ENCODE results near the gene RHOH.
A peak's percentile ranks its signal among the peaks of the same experiment; 100 is the strongest.
"Not testable (repeated sequence)": the region's sequence is repeated elsewhere in the genome, so short reads cannot be mapped to it uniquely, and the experiment has no call there.

RHOH gene, protein sequence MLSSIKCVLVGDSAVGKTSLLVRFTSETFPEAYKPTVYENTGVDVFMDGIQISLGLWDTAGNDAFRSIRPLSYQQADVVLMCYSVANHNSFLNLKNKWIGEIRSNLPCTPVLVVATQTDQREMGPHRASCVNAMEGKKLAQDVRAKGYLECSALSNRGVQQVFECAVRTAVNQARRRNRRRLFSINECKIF

DNA sequence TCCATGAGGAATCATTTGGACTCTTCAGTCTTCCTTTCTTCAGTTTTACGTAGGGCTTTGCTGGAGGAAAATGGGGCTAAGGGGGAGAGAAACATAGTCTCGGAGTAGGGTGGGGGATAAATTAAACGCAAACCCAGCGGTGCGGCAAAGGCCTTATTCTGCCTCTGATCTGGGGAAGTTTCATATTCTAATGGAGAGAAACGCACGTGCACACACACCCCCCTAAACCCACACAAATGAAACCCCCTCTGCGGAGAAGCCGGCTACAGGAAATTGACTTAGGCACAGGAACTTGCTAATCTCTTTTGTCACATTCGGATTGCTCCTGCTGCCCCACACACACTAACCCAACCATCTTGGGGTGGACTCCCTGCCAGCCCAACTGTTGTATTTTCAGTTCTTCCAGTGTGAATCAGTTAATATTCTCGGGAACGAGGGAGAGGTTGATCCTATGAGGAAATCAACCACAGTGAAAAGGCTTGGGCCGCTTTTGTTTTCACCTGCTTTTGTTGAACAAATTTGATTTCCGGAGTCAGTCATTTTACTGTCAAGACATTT is at the start of gene RHOH:
Gene RHOH, plus strand, starts transcription at position 308 of the 558 bp plus-strand sequence. CDS start 46,356 bp downstream, outside the sequence.
- DNase-seq (ENCODE audit: low read depth in 2 of 2), result no peak

GRCh38 chr4:40147490-40147889 is 49.3 kb upstream of the RHOH start:
- not testable (repeated sequence) for DNase-seq (ENCODE audit: low read depth in 2 of 2)

GRCh38 chr4:40149960-40150385 is 46.9 kb upstream of the RHOH start:
- DNase-seq (ENCODE audit: low read depth in 2 of 2), result peak; percentile 30 to 42

- no peak for DNase-seq (ENCODE audit: low read depth in 2 of 2)
Measured at GRCh38 chr4:40150932-40151331, 45.9 kb upstream of the RHOH start.

- DNase-seq (ENCODE audit: low read depth in 2 of 2), result no peak
Measured at GRCh38 chr4:40152637-40153036, 44.2 kb upstream of the RHOH start.

DNA sequence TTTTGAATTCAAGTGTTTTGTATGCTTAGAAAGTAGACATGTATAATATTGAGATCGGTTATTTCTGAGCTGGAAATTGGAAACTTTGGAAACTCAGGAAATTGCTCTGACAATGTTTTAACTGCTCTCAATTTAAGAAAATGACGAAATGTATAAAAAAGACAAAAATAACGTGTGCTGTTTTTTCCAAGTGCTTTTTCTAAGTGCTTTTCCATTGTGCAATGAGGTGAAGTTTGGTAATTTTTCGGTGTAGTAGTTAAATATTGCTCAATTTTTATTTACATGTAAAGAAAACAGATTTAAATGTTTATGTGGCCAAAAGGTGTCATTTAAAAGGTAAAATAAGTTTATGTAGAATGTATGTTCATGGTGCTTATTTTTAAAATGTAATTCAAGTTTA is 39.4 kb upstream of the RHOH start:
- DNase-seq (ENCODE audit: low read depth in 2 of 2), result no peak

- DNase-seq (ENCODE audit: low read depth in 2 of 2), result no peak
Measured at GRCh38 chr4:40160258-40160657, 36.6 kb upstream of the RHOH start.

GRCh38 chr4:40164459-40164858 is 32.4 kb upstream of the RHOH start:
- no peak for DNase-seq (ENCODE audit: low read depth in 2 of 2)

DNA sequence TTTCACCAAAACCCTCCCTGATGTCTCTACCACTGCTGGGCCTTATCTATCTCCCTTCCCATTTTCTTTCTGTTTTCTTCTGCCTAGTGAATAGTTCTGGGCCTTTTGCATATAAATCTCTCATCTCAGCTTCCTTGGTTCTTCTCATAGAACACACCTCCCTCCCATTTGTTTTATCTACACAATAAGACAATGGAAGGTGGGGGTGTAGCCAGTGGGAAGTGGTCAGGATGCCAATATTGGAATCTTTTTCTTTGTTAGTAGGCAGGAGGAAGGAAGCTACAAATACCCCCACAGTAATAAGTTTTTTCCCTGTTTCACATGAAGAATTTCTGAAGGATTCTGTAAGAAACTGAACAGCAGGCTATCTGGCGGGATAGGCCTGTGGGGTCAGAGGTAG is 30.9 kb upstream of the RHOH start:
- DNase-seq (ENCODE audit: low read depth in 2 of 2), result no peak

DNA sequence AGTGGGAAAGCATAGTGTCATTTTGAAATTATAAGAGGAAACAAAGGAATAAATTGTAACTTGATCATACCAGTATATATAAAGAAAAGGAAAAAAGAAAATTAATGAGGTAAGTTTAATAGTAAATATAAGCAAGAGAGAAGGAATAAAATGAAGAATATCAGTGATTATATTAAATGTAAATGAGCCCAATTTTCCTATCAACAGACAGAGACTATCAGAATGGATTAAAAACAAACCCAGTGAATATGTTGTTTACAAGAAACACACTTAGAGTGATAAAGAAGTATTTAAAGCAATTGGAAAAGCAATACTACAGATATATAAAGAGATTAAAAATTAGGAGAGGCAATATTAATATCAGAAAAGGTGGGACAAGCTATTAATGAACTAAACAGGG is 28.8 kb upstream of the RHOH start:
- DNase-seq (ENCODE audit: low read depth in 2 of 2), result no peak

GRCh38 chr4:40170588-40170987 is 26.2 kb upstream of the RHOH start:
- no peak for DNase-seq (ENCODE audit: low read depth in 2 of 2)

DNA sequence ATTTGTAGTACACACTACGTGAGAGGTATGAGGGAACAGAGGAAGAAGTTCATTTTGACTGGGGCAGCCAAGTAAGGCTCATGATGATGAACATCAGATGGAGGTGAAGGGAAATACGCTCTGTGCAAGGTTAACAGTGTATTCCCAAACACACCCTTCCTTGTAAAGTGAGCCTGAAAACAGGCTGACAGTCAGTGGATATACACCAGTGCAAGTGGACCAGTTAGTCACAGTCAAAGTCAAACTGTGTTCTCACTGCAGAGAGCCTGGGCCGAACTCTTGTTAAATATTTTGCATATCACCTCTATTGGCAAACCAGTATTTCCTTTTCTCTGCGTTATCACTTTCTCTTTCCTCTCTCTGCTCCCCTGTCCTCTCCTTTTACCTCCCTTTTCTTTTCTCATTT is 23.4 kb upstream of the RHOH start:
- DNase-seq (ENCODE audit: low read depth in 2 of 2), result no peak

DNA sequence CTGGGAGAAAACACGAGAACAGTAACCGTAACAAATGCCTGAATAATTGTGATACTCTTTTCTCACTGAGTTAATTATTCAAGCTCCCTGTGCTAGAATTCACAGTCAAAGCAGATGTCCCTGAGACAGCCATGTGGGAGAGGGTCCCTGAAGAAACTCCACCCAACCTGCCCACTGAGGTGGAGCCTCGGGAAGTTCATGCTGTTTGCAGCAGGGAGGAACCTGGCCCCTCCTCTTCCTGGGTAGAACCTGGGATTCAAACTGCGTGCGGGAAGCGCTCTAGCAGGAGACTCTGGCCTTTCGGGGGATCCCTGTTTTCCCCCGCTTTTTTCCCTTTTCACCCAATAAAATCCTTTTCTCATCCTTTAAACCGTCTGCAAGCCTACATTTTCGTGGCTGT is 20.2 kb upstream of the RHOH start:
- no peak for DNase-seq (ENCODE audit: low read depth in 2 of 2)

GRCh38 chr4:40177591-40177990 is 19.2 kb upstream of the RHOH start:
- no peak for DNase-seq (ENCODE audit: low read depth in 2 of 2)

- DNase-seq (ENCODE audit: low read depth in 2 of 2), result no peak
Measured at GRCh38 chr4:40178672-40179071, 18.2 kb upstream of the RHOH start.

GRCh38 chr4:40179360-40179759 is 17.5 kb upstream of the RHOH start:
- no peak for DNase-seq (ENCODE audit: low read depth in 2 of 2)

DNA sequence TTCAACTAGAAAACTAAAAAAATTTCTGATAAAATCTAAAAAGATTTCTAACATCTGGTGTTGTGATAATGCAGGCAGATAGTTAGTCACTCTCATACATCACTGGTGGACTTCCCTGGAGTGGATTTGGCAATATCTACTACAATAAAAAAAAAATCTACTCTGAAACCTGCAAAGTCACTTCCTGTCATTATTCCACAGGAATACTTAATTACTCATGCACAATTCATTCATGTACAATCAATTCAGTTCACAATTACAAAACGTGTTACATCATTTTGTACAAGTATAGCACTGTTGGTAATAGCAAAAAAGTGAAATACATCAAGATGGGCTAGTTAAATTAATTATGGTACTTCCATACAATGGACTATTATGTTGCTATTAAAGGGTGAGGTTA is 16.5 kb upstream of the RHOH start:
- DNase-seq (ENCODE audit: low read depth in 2 of 2), result peak; percentile 82 to 85

DNA sequence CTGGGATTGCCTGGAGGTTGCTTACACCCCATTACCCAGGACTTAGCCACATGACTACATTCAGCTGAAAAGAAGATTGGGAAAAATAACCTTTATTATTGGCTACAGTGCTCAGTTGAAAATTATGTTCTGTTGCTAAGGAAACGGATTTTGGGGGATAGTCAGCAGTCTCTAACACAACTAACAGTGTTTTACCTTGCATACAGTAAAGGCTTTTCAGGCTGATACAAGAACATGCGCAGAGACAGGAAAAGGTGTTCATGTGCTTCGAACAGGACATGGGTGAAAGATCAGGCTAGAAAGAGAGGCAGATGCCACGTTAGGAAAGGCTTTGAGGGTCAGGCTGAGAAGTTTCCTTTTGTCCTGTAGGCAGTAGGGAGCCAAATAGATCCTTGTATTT is 14.8 kb upstream of the RHOH start:
- no peak for DNase-seq (ENCODE audit: low read depth in 2 of 2)

DNA sequence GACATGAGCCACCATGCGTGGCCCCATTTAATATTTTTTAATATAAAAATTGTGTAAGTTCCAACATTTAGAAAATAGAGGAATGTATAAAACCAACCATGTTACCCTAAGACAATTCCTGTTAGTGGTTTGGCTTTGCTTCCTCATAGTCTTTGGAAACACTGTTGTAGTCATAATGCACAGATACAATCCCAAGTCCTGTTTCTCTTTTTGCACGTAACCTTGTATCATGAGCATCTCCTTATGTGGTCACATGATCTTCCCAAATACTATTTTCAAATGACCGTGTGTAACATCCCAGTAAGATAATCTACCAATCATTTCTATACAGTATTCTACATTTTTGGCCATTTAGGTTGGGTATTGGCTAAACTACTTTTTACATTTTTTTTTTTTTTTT is 13.9 kb upstream of the RHOH start:
- DNase-seq (ENCODE audit: low read depth in 2 of 2), result no peak

DNA sequence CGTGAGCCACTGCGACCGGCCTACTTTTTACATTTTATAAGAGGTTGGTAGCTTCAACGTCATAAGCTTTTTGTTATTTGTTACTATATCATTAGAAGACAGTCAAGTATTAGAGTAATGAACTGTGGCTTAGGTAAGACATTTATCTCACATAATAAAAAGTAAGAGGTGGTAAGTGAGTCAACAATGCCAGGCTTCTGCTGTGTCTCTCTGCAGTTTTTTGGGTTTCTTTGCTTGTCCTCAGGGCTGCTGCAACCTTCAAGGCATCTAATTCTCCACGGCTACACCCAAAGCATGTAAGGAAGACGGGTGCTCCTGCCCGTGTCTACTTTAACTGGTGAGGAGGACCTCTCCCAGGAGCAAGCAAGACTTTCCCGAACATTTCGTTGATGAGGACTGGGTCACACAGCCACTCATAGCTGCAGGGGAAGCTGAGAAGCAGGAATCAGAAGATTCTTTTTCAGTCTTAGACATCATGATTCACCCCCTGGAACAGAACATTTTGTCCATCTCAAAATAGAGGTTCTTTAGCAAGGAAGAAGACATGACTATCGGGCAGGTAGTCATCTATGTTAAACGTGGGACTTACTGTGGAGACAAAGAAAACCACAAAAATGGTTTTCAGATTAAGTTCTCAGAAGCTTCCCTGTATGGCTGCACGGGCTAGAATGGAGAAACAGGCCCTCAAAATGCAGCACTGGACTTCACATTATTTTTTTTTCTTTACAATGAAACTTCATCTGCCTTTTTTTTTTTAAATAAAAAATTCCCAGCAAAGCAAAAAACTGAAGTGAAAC is 13.0 kb upstream of the RHOH start:
- DNase-seq (ENCODE audit: low read depth in 2 of 2), result no peak

DNA sequence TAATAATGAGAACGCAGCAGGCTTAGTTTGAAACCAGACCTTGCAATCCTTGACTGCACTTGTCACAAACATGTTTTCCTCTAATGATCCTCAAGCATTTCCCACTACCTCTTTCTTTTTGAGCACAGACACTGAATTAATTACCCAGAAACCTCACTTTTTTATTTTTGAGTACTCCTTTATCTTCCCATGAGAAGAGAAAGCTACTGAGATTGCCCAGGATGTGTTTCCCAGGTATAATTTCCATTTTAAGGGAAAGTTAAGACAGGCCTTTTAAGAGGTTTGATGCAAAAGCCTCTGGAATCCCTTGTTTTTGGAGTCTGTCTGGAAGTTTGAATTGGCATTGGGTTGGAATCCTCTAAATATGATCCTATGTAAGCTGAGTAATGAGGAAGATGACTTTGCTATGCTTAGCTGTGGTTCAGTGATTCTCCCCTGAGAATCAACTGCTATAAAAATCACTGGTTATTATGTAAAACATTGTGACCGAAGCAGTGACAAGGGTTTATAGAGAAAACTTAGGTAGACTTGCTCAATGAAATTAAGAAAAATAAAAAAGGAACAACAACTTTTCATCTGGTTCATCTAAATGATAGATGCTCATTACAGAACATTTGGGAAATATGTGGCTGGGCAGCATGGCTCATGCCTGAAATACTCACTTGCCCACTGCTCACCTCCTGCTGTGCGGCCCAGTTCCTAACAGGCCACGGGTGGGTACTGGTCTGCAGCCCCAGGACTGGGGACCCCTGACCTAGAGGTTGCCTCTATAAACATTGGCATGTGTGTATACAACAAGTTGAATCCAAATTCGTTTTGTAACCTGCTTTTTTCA is 10.8 kb upstream of the RHOH start:
- peak; percentile 15 to 22 for DNase-seq (ENCODE audit: low read depth in 2 of 2)

DNA sequence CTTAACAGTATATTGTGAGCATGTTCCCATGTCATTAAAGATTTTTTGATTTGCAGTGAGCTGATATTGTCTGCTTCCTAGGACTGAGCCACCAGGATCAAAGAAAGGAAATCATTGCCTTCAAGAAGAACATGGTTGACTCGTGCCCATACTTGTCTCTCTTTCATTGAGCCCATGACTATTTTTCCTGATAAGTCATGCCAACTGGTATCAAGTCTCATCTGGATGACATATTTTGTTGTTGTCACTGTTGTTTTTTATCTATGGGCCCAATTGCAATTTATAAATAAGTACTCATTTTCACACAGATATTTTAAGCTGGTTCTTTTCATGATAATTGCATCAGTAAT is 10.2 kb upstream of the RHOH start:
- no peak for DNase-seq (ENCODE audit: low read depth in 2 of 2)

Measured in fibroblast of skin of left quadriceps (primary cell).